HUES6 (cell line): Measurements from ENCODE around the gene SKIC8.
"Not testable (repeated sequence)": the region's sequence is repeated elsewhere in the genome, so short reads cannot be mapped to it uniquely, and the experiment has no call there.

Experiments
- H3K27ac ChIP-seq: 2 replicates; pipeline ENCODE4 v1.7.0; 2013; ENCODE audit warnings: low read depth, mild to moderate bottlenecking, low read length, inconsistent platforms
- H3K27me3 ChIP-seq: 2 replicates; pipeline ENCODE4 v1.6.1; 2013; ENCODE audit warnings: low read length; ENCODE audit not compliant: control insufficient read depth, insufficient read depth
- H3K36me3 ChIP-seq: 2 replicates; pipeline ENCODE4 v1.6.1; 2013; ENCODE audit warnings: low read length; ENCODE audit not compliant: control insufficient read depth, insufficient read depth
- H3K4me1 ChIP-seq: 2 replicates; pipeline ENCODE4 v1.6.1; 2013; ENCODE audit warnings: low read length; ENCODE audit not compliant: control insufficient read depth, insufficient read depth
- H3K4me3 ChIP-seq: 2 replicates; pipeline ENCODE4 v1.5.1; 2013; ENCODE audit warnings: low read depth, low read length
- H3K9ac ChIP-seq: one replicate; pipeline ENCODE4 v1.6.1; 2013; ENCODE audit warnings: mild to moderate bottlenecking, low read length
- H3K9me3 ChIP-seq: 2 replicates; pipeline ENCODE4 v1.6.1; 2013; ENCODE audit warnings: low read depth, low read length; ENCODE audit not compliant: control insufficient read depth, insufficient read depth

SKIC8 gene

DNA sequence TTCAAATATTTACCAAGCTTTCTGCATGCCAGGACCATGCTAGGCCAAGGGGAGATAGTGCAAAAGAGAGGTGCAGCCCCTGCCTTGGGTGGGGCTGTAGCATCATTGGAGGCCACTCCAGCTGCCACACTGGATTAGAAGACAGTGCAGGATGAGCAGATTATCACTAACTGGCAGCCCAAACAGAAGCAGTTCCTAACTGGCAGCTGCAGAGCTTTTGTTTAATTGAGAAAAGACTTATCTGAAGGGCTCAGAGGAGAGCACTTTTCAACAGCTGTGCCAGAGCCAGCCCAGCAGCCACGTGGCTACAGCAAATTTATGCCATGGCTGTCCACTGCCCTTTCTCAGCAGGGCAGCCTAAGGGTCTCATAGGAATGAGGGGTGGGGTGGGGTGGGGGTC lies 51.5 kb downstream of the SKIC8 start:
- Histone ChIP-seq H3K4me1 (peaks cover 13% of the 10 kb centered on the region), H3K9ac (no peak overlapping the region), H3K27me3 (no peaks in the 10 kb centered on the region), H3K36me3 (no peaks in the 10 kb centered on the region), H3K27ac (no peak overlapping the region), H3K9me3 (no peaks in the 10 kb centered on the region), H3K4me3 (no peak overlapping the region)

- H3K9me3 ChIP-seq, H3K27me3 ChIP-seq, H3K4me3 ChIP-seq, H3K27ac ChIP-seq, H3K36me3 ChIP-seq, H3K9ac ChIP-seq: not testable (repeated sequence)
- H3K4me1 ChIP-seq, result peaks cover 14% of the 10 kb centered on the region
These were observed 53.3 kb downstream of the SKIC8 start for GRCh38 chr15:78245976-78246620.

DNA sequence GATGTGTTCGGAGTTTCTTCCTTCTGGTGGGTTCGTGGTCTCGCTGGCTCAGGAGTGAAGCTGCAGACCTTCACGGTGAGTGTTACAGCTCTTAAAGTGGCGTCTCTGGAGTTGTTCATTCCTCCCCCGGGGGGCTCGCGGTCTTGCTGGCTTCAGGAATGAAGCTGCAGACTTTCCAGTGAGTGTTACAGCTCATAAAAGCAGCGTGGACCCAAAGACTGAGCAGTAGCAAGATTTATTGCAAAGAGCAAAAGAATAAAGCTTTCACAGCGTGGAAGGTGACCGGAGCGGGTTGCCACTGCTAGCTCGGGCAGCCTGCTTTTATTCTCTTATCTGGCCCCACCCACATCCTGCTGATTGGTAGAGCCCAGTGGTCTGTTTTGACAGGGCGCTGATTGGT lies 54.0 kb downstream of the SKIC8 start:
- not testable (repeated sequence) for H3K27ac ChIP-seq, H3K27me3 ChIP-seq, H3K9me3 ChIP-seq, H3K9ac ChIP-seq, H3K4me3 ChIP-seq, H3K36me3 ChIP-seq
- H3K4me1 ChIP-seq, result peaks cover 14% of the 10 kb centered on the region

GRCh38 chr15:78244893-78245292 lies 54.5 kb downstream of the SKIC8 start:
- no peaks in the 10 kb centered on the region for H3K36me3 ChIP-seq
- no peaks in the 10 kb centered on the region for H3K27me3 ChIP-seq

DNA sequence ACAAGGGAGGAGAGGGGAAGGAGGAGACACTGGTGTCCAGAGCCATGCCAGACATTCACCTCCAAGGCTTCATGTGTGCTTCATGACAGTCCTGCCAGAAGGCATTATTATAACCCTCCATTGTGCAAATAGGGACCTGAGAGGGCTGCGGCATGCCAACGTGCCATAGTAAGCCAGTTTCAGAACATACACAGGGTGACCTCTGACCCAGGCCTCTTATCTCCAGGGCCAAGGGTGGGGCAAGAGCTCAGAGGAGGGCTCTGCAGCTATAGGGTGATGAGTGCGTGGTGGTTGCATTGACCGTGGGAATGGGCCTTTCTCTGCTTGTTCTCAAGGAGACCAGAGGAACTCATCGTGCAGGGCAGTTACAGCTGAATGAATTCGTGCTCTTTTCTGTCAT lies 55.3 kb downstream of the SKIC8 start:
- no peak overlapping the region for H3K9ac ChIP-seq
- no peaks in the 10 kb centered on the region for H3K36me3 ChIP-seq
- H3K27ac ChIP-seq, result no peak overlapping the region
- H3K4me3 ChIP-seq, result no peak overlapping the region
- H3K4me1 ChIP-seq, result peaks cover 14% of the 10 kb centered on the region
- H3K27me3 ChIP-seq, result no peaks in the 10 kb centered on the region
- no peaks in the 10 kb centered on the region for H3K9me3 ChIP-seq

More at GRCh38 chr15:78244893-78245292, 54.5 kb downstream of the SKIC8 start:
- Histone ChIP-seq H3K27ac (no peak overlapping the region), H3K9me3 (no peaks in the 10 kb centered on the region), H3K4me1 (peaks cover 14% of the 10 kb centered on the region), H3K4me3 (no peak overlapping the region), H3K9ac (no peak overlapping the region)

DNA sequence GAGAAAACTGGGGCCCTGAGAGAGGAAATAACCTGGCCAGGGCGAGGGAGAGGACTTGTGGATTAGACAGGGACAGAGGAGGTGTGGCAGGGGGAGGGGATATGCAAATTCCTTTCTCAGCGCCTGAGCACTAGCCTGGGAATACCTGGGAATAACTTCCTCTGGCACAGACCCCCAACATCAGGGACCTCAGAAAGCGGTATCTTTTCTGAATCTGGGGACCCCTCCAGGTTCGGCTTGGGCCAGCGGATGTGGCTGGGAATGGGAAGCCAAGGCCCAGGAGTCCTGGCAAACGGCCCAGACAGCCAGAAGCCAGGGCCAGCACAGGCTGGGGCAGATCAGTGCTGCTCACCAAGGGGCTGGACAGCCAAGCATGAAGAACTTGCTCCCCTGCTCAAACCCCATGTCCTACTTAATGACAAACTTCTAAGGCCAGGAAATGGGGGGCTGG lies 55.9 kb downstream of the SKIC8 start:
- Histone ChIP-seq H3K36me3 (no peaks in the 10 kb centered on the region), H3K27ac (peak overlapping the region; percentile 26; the same call in 1 of the 2 replicates), H3K4me3 (no peak overlapping the region), H3K27me3 (no peaks in the 10 kb centered on the region), H3K9me3 (no peaks in the 10 kb centered on the region), H3K9ac (no peak overlapping the region), H3K4me1 (peaks cover 14% of the 10 kb centered on the region)

DNA sequence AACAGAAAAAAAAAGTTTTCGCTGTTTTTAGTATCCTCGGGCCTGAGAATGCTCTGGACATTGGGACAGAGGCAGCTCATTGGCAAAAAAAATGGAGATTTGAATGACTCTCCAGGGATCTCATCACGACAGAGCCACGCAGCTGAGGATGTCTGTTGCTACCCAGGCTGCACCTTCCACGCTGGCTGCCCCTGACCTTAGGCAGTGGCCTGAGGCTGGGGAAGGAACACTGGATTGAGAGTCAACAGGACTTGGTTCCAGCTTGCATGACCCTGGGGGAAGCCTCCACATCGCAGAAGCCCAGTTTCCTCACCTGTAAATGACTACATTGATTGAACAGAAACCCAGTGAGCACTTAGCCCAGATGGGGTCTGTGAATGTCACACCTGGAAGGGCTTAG lies 56.4 kb downstream of the SKIC8 start:
- Histone ChIP-seq H3K36me3 (no peaks in the 10 kb centered on the region), H3K4me3 (no peak overlapping the region), H3K27ac (no peak overlapping the region), H3K4me1 (peaks cover 14% of the 10 kb centered on the region), H3K9ac (no peak overlapping the region), H3K27me3 (no peaks in the 10 kb centered on the region), H3K9me3 (no peaks in the 10 kb centered on the region)

DNA sequence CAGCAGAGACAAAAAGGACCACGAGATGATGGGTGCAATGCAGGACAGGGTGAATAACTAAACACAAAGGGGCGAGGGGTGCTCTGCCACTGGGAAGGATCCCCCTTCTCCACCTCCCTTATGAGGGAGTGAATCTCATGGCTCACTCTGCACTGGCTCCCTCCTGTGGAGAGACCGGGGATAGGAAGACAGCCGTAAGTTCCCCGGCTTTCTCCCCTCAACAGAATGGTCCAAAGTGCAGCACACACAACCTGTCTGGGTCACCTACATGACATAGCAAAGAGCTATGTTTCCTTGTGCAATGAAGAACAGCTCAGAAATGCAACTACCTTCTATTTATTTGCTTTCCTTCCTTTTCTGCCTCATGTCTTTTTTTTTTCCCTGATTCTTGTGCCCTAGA lies 57.3 kb downstream of the SKIC8 start:
- Histone ChIP-seq H3K36me3 (no peaks in the 10 kb centered on the region), H3K9ac (no peak overlapping the region), H3K27ac (no peak overlapping the region), H3K9me3 (no peaks in the 10 kb centered on the region), H3K27me3 (no peaks in the 10 kb centered on the region), H3K4me3 (no peak overlapping the region), H3K4me1 (peaks cover 14% of the 10 kb centered on the region)

DNA sequence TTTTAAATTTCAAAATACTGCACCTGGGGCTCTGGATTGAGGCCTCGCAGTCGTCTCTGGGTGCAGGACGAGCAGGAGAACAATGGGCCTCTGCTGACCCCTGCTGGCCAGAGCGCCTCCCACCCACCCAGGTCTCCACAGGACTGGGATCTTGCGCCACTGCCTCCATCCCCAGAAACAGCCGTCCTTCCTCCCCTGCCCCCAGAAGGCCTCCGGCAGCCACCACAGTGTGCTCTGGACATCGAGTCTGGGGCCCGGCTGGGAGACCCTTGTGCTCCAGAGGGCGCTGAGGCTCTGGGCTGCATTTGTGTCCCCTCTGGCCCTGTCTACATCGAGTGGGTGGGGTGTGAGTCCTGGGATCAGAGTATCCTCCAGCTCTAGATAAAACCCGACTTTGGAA lies 58.4 kb downstream of the SKIC8 start:
- H3K9ac ChIP-seq, result no peak overlapping the region
- no peaks in the 10 kb centered on the region for H3K27me3 ChIP-seq
- no peak overlapping the region for H3K27ac ChIP-seq
- no peaks in the 10 kb centered on the region for H3K9me3 ChIP-seq
- H3K4me3 ChIP-seq, result no peak overlapping the region
- H3K36me3 ChIP-seq, result no peaks in the 10 kb centered on the region
- peaks cover 14% of the 10 kb centered on the region for H3K4me1 ChIP-seq

- no peak overlapping the region for H3K9ac ChIP-seq
- peaks cover 21% of the 10 kb centered on the region for H3K4me1 ChIP-seq
These were observed 59.6 kb downstream of the SKIC8 start for GRCh38 chr15:78239811-78240210.

GRCh38 chr15:78237146-78237545 lies 62.3 kb downstream of the SKIC8 start:
- no peak overlapping the region for H3K9ac ChIP-seq
- H3K4me1 ChIP-seq, result peaks cover 17% of the 10 kb centered on the region
- no peak overlapping the region for H3K27ac ChIP-seq
- H3K4me3 ChIP-seq, result no peak overlapping the region
- H3K9me3 ChIP-seq, result no peaks in the 10 kb centered on the region
- H3K27me3 ChIP-seq, result no peaks in the 10 kb centered on the region
- no peaks in the 10 kb centered on the region for H3K36me3 ChIP-seq

More at GRCh38 chr15:78239811-78240210, 59.6 kb downstream of the SKIC8 start:
- no peaks in the 10 kb centered on the region for H3K36me3 ChIP-seq
- H3K4me3 ChIP-seq, result no peak overlapping the region
- no peaks in the 10 kb centered on the region for H3K9me3 ChIP-seq
- H3K27me3 ChIP-seq, result no peaks in the 10 kb centered on the region
- no peak overlapping the region for H3K27ac ChIP-seq
